PC-3 (cell line): ENCODE measurements around the gene HK1.

Source experiments
- EZH2 ChIP-seq: fragments of 300-600 bp; sonication (generic); IDR thresholded peaks from one replicate; pipeline ENCODE4 v1.6.1; 2017; ENCODE audit warnings: antibody characterized with exemption, mild to moderate bottlenecking, low read length; ENCODE audit not compliant: unreplicated experiment
- TF ChIP-seq, protein P1 (sequence below): fragments of 300-600 bp; sonication (generic); conservative IDR thresholded peaks from 2 replicates; pipeline ENCODE4 v1.5.1; 2017; ENCODE audit warnings: antibody characterized with exemption, low read depth, mild to moderate bottlenecking, low read length

DNA sequence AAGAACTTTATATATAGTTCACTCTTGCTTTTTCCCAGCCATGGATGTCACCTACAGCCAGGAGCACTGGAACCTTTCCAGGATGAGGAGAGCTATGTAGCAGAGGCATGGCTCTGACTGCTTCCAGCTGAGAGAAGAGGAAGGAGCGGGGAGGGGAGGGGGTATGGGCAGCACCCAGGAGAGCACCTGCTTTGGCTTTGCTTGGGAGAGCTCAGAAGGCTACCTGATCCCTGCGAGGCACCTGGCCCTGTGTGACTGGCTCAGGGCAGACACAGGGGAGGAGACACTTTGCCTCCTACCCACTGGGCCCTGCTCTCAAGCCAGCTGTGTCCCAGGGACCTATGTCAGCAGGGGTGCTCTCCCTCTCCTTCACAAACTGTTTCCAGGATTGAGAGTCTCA is 67.1 kb downstream of the HK1 start:
- no peak for TF ChIP-seq EZH2
- TF ChIP-seq, protein P1, sequence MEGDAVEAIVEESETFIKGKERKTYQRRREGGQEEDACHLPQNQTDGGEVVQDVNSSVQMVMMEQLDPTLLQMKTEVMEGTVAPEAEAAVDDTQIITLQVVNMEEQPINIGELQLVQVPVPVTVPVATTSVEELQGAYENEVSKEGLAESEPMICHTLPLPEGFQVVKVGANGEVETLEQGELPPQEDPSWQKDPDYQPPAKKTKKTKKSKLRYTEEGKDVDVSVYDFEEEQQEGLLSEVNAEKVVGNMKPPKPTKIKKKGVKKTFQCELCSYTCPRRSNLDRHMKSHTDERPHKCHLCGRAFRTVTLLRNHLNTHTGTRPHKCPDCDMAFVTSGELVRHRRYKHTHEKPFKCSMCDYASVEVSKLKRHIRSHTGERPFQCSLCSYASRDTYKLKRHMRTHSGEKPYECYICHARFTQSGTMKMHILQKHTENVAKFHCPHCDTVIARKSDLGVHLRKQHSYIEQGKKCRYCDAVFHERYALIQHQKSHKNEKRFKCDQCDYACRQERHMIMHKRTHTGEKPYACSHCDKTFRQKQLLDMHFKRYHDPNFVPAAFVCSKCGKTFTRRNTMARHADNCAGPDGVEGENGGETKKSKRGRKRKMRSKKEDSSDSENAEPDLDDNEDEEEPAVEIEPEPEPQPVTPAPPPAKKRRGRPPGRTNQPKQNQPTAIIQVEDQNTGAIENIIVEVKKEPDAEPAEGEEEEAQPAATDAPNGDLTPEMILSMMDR, result no peak
